GM10248 (cell line): ENCODE measurements around the gene GLB1L3.

Source experiments
- CTCF ChIA-PET: fragments of 300-600 bp; sonication (Branson Sonifier 250); formaldehyde crosslinking; extraction: SDS; loops from one replicate; lab custom pipeline; 2021; ENCODE audit warnings: antibody characterized with exemption; lab: Yijun Ruan, JAX
- POLR2A ChIA-PET: fragments of 350-650 bp; sonication (Branson Sonifier 250); formaldehyde crosslinking; extraction: SDS; loops from one replicate; lab custom pipeline; 2020; ENCODE audit warnings: antibody characterized with exemption; lab: Yijun Ruan, JAX
- DNase-seq: peaks from one replicate; pipeline ENCODE4 v3.0.0; 2012; ENCODE audit errors: extremely low spot score
- CTCF ChIP-seq: IDR thresholded peaks from 2 replicates; pipeline ENCODE4 v1.5.1; 2012; ENCODE audit warnings: mild to moderate bottlenecking, low read depth; ENCODE audit errors: extremely low read depth, missing control alignments, control extremely low read depth

GLB1L3 gene

GRCh38 chr11:134338068-134338467, 61.9 kb downstream of the GLB1L3 start:
- CTCF ChIA-PET: no interaction called here
- POLR2A ChIA-PET: no interaction called here
- no peak for TF ChIP-seq CTCF
- no peak for DNase-seq

GRCh38 chr11:134338654-134339053, 62.5 kb downstream of the GLB1L3 start:
- CTCF ChIA-PET: interaction anchor here (1.2 kb wide), 1 partner anchor 51 kb away, joined by 3 read pairs; no protein-coding TSS in a partner anchor
- DNase-seq: no peak
- POLR2A ChIA-PET: no interaction called here
- no peak for TF ChIP-seq CTCF

- POLR2A ChIA-PET: no interaction called here
- CTCF ChIA-PET: interaction anchor here (1.2 kb wide), 1 partner anchor 52 kb away, joined by 3 read pairs; no protein-coding TSS in a partner anchor
- TF ChIP-seq CTCF: no peak
- DNase-seq: no peak
These were observed 63.6 kb downstream of the GLB1L3 start for GRCh38 chr11:134339756-134340155.

- ChIA-PET POLR2A (no interaction called here), CTCF (interaction anchor here (0.7 to 1.0 kb wide), 3 partner anchors 8 to 11 kb away, joined by 3 to 4 read pairs (median 3); no protein-coding TSS in a partner anchor)
- TF ChIP-seq CTCF: no peak
- DNase-seq: no peak
These were observed 64.3 kb downstream of the GLB1L3 start for GRCh38 chr11:134340354-134340964.

- POLR2A ChIA-PET: no interaction called here
- CTCF ChIA-PET: no interaction called here
- DNase-seq: no peak
- TF ChIP-seq CTCF: no peak
These were observed 65.8 kb downstream of the GLB1L3 start for GRCh38 chr11:134341805-134342571.

- POLR2A ChIA-PET: no interaction called here
- no peak for TF ChIP-seq CTCF
- CTCF ChIA-PET: no interaction called here
- no peak for DNase-seq
These were observed 66.6 kb downstream of the GLB1L3 start for GRCh38 chr11:134342572-134343340.
